Forelimb muscle (tissue), 1 donor: ENCODE data around the gene USF1. TPM values are rescaled to one million over a fixed set of nuclear protein-coding genes. Genes with fewer than 3 reads are reported as not detected.
"Not testable (repeated sequence)": the region's sequence is repeated elsewhere in the genome, so short reads cannot be mapped to it uniquely, and the experiment has no call there.

ENCODE experiments used
- DNase-seq: peaks from one replicate; pipeline ENCODE4 v3.0.0-alpha.2; 2013; ENCODE audit warnings: low read depth
- polyA plus RNA-seq: library from polyadenylated mRNA; unstranded; fragments of 120-200 nt; gene quantifications from one replicate; pipeline ENCODE4 v1.2.1, GENCODE V29; 2013; ENCODE audit not compliant: insufficient read length

USF1 gene
- polyA plus RNA-seq, 1 donor = 33.5 TPM

- DNase-seq = no peak
Observed at GRCh38 chr1:161048949-161049722, 3.4 kb upstream of the USF1 start.

- no peak for DNase-seq
Observed at GRCh38 chr1:161047436-161048420, 2.0 kb upstream of the USF1 start.

DNA sequence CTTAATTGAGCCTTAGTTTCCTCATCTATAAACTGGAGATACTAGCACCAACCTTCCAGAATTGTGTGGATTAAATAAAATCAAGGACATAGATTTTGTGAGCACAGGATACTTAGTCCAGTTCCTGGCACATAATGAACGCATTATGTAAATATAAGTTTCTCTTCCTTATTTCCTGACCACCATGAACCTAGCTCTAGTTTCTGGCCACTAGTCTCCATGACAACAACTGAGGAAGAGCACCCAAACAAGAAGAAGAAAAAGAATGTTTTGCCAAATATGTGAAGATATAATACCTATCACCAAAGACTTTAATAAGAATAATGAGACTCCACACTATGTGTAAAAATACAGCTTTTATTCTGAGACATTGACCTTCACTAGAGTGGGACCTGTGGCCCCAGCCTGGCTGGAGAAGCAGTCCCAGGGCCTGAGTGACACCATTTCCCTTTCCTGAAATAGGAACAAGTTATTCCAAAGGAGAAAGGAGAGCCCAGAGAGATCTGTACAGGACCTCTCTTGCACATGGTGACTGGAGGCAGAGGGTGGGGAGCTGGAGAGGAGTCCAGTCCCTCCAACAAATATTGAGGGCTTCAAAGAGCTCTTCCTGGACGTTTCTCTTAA is 940 bp upstream of the USF1 start:
- DNase-seq = no peak

DNA sequence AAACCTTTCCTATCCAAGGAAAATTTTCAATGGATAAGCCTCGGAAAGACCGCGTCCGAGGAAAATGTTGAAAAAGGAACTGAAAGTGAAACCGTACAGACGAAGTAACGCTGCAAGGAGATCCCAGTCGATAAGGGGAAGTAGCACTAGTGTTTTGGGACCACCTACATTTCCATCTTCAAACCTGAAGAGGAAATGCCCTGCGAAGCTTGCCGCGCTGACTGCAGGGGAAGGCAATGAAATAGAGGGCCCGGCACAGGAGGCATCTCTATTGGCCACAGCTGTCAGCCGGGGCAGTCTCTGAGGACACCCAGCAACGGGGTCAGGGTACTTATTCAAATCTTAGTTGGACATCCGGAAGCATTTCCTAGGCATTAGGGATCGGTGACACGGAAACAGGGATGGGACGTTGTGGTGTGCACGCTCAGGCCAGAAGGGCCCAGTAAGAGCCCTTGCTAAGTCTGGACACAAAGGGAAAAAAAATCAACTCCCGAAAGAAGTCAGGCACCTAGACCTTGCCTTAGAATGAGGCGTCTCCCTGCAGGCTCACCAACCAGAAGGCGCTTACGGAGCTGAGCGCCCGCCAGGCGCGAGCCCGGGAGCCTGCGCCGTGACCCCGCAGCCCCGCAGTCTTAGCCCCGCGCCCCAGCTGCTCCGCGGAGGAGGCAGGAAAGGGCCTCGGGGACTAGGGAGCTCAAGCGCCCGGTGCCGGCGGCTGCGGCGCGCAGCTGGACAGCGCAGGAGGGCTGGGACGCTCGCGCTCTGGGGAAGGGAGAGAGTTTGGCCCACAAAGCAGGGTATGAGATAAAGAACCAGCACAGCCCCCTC is 655 bp downstream of the USF1 start:
- peak; percentile 52 for DNase-seq

DNA sequence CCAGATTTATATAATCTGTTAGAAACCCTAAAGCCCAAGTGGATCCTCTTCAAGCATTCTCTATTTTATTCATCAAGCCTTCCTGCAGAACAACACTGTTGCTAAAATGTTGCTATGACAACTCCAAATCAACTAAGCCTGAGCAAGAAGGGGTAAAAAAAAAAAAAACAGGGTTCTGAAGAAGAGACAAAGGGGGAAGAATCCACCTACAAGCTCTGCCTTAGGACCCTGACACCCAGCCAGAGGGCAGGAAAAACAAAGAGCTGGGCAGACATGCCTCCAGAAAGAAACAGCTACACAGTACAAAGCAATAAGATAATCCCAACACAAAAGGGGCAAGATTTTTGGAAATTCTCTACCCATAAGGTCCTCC is 1.3 kb downstream of the USF1 start:
- no peak for DNase-seq

- no peak for DNase-seq
Observed at GRCh38 chr1:161039546-161039945, 6.2 kb downstream of the USF1 start.

DNA sequence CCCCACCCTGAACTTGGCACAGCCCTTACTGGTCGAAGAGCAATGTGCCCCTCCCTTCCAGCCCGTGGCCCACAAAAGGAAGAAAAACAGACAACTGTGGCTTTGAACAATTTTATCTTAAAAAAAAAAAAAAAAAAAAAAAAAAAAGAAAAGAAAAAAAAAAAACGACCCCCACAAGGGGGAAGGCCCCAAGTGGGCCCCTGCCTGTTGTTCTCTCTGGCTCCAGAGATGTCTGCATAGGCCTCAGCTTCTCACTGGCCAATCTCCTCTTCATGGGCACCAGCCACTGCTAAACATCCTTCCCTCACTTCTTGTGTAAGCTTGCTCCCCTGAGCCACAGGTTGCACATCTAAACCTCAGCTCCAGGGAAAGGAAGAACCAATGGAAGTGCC is 6.6 kb downstream of the USF1 start:
- DNase-seq = no peak

DNA sequence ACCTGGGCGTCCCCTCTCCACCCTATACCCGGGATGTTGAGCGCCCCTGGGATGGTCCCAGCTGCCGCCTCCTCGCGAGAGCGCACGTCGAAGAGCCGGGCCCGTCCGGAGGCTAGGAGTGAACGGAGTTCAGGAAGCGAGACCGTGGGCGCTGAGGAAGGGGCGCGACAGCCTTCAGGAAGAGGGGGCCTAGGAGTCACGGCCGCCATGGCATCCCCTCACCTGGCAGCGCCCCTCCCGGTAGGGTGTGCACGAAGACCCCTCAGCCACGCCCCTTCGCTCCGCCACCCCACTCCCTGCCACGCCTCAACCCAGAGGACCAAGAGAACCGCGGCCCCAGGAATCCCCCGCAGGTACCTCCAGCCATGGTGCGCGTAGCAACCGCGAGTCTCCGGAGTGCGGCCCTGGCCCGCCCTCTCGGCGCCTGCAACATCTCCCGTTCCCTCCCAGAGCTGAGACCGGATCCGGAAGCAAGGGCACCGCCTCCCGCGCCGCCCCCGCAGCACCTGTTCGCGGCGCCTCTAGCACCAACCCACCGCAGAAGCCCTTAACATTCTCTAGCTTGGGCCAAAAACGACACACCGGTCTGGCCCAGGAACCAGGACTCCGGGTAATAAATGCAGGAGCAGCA is 7.1 kb downstream of the USF1 start, which contains the start of gene TSTD1:
Gene TSTD1 (minus strand): TSS at position 442 of the 631 bp plus-strand sequence. CDS start 75 bp downstream, at position 367.
- no peak for DNase-seq

GRCh38 chr1:161037661-161038522 is 7.9 kb downstream of the USF1 start:
- DNase-seq = no peak

DNA sequence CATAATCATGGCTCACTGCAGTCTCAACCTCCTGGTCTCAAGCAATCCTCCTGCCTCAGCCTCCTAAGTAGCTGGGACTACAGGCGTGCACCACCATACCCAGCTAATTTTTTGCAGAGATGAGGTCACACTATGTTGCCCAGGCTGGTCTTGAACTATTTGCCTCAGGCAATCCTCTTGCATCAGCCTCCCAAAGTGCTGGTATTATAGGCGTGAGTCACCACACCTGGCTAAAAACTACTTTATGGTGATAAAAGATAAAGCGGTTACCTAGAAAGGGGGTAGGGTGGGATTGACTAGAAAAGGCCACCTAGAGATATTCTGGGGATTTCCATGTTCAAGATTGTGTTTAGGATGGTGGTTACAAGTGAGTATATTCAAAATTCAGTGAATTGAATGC is 12.0 kb downstream of the USF1 start:
- DNase-seq = no peak

- DNase-seq = no peak
Observed at GRCh38 chr1:161032409-161032808, 13.4 kb downstream of the USF1 start.

GRCh38 chr1:161031874-161032273 is 13.9 kb downstream of the USF1 start:
- no peak for DNase-seq

- not testable (repeated sequence) for DNase-seq
Observed at GRCh38 chr1:161029466-161029865, 16.3 kb downstream of the USF1 start.

DNA sequence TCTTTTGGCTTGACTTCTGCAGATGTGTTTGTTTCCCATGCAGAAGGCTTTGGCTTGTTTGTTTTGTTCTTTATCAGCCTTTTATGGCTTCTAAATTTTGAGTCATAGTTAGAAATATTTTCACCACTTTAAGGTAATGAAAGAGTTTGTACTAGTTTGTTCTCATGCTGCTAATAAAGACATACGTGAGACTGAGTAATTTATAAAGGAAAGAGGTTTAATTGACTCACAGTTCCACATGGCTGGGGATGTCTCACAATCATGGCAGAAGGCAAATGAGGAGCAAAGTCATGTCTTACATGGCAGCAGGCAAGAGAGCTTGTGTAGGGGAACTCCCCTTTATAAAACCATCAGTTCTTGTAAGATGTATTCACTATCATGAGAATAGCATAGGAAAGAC is 18.8 kb downstream of the USF1 start:
- DNase-seq = not testable (repeated sequence)

GRCh38 chr1:161022432-161022831 is 23.3 kb downstream of the USF1 start:
- not testable (repeated sequence) for DNase-seq

DNA sequence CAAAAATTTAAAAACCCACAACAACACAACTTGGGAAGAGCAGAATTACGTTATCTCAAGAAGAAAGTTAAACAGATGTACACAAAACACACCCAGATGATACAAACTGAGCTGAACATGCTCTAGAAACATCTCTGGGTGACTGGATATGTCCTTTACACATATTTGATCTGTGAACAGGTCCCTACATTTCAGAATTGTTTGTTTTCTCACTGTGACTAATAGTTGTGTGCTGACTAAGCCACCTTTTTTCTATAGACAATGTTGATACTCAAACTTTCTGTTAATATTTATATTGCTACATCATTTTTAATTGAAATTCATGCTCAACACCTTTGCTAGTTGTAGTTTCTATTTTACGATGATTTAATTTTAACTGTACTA is 23.8 kb downstream of the USF1 start:
- DNase-seq = no peak

DNA sequence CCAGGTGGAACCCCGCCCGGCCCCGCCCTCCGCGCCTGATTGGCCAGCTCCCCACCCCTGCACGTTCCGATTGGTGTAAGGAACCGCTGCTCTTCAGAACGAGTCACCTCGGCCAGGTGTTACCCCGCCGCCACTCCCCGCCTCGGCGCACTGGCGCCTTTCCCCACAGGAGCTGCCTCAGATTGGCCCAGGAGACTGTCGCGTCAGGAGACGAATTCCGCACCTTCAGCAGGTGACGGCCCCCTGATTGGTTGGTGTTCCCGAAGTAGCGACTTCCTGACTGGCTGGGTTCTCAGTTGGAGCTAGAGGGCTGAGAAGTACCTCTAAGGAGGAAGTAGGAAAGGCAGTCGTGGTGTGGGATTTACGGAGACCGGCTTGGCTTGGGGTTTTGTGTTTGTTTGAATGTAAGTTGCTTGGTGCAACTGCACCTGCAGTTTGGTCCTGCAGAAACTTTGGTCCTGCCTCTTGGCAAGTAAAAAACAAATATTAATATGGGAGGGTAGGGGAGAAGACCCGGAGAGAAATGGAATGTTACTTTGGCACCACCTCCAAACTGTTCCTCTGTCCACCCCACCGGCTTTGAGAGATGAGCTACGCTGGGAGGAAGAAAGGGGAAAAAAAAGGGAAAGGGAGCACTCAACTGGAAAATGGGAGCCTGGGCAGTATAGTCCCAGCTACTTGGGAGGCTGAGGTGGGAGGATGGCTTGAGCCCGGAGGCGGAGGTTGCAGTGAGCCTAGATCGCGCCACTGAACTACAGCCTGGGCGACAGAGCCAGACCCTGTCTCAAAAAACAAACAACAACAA is 24.4 kb downstream of the USF1 start:
- no peak for DNase-seq

DNA sequence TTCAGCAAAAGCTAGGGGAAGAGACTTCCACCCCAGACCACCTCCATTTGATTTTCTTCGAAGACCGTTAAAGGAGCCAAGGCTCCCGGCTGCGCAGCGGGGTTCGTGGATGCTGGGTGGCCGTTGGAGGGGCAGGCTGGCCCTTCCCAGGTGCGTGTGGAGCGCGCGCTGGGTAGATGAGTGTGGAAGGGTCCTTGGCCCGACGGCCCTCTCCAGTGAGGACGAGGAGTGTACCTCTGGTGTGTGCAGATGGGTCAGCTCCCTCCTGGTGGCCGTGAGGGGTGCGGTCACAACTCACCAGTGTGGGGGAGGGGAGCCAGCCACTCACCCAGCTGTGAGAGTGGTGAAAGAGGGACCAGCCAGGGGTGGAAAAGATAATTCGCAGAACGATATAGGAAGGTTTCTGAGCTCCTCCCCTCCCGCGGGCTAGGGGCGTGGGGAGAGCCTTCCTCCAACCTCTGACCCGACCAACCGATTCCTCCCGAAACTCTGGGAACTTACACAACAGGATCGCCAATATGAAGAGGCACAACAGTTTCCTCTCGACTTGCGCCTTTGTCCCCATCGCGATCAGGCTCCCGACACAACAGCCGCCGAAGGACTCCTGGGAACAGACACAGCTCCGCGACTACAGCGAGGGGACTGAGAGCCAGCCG is 25.1 kb downstream of the USF1 start, which contains the start of gene F11R:
Gene F11R (minus strand): TSS at position 644 of the 656 bp plus-strand sequence. CDS start 79 bp downstream, at position 565.
- no peak for DNase-seq
